H1 (cell line): ENCODE results near the gene TCF4. TPM values are rescaled to one million over a fixed set of nuclear protein-coding genes. Genes with fewer than 3 reads are reported as not detected.

Experiments used
- CTCF ChIA-PET: fragments of 300-600 bp; sonication (Branson Sonifier 250); formaldehyde crosslinking; loops from one replicate; lab custom pipeline; 2021; ENCODE audit not compliant: partially characterized antibody; lab: Charles Lee
- POLR2A ChIA-PET: fragments of 300-600 bp; sonication (Branson Sonifier 250); formaldehyde crosslinking; loops from one replicate; lab custom pipeline; 2021; ENCODE audit warnings: inconsistent platforms; ENCODE audit not compliant: partially characterized antibody; lab: Charles Lee
- DNase-seq, 2 experiments: peaks; one replicate each; pipeline versions ENCODE4 v3.0.0 to v3.0.0-alpha.2; 2010 to 2022; ENCODE audit warnings: low spot score in 2 of 2, low read depth in 1 of 2, mixed read lengths in 1 of 2
- FAIRE-seq: peaks from 2 replicates; lab custom pipeline; 2011; peaks lifted over from hg19 to GRCh38; lab: Jason Lieb, UNC
- H2AFZ ChIP-seq: 2 replicates; pipeline ENCODE4 v1.8.1; 2012; ENCODE audit warnings: low read length, inconsistent platforms
- H2AK5ac ChIP-seq: 2 replicates; pipeline ENCODE4 v1.6.1; 2013; ENCODE audit warnings: low read depth, low read length
- H2BK120ac ChIP-seq: replicated peaks from 2 replicates; pipeline ENCODE3; 2013; ENCODE audit warnings: low read depth, low read length, inconsistent platforms
- H2BK12ac ChIP-seq: 2 replicates; pipeline ENCODE4 v1.6.1; 2013; ENCODE audit warnings: low read depth, low read length
- H2BK15ac ChIP-seq: 2 replicates; pipeline ENCODE4 v1.6.1; 2013; ENCODE audit warnings: low read length
- H2BK20ac ChIP-seq: 2 replicates; pipeline ENCODE4 v1.6.1; 2013; ENCODE audit warnings: low read length
- H2BK5ac ChIP-seq: 2 replicates; pipeline ENCODE4 v1.6.1; 2013; ENCODE audit warnings: low read depth, low read length
- H3K14ac ChIP-seq: 2 replicates; pipeline ENCODE4 v1.6.1; 2013; ENCODE audit warnings: inconsistent platforms; ENCODE audit not compliant: insufficient read length
- H3K18ac ChIP-seq: 2 replicates; pipeline ENCODE4 v1.6.1; 2013; ENCODE audit warnings: low read length; ENCODE audit errors: extremely low read depth
- H3K23ac ChIP-seq: 2 replicates; pipeline ENCODE4 v1.6.1; 2013; ENCODE audit warnings: inconsistent platforms; ENCODE audit not compliant: insufficient read length
- H3K23me2 ChIP-seq: 2 replicates; pipeline ENCODE4 v1.6.1; 2013; ENCODE audit warnings: low read depth, low read length
- H3K27ac ChIP-seq: 2 replicates; pipeline ENCODE4 v1.6.1; 2011; ENCODE audit warnings: low read depth, low read length, inconsistent platforms
- H3K27me3 ChIP-seq, 4 experiments: replicated peaks in 1 of 4; 1 replicate in 1 of 4; 2 replicates in 3 of 4; pipeline versions ENCODE4 v1.6.1 to v1.8.1; 2011 to 2013; ENCODE audit warnings: low read length in 3 of 4, mild to moderate bottlenecking in 3 of 4, inconsistent platforms in 2 of 4, mixed read lengths in 2 of 4, moderate library complexity in 1 of 4; ENCODE audit not compliant: control insufficient read depth in 3 of 4, insufficient read depth in 3 of 4; ENCODE audit errors: extremely low read depth in 1 of 4
- H3K36me3 ChIP-seq, 4 experiments: 2 replicates each; pipeline versions ENCODE4 v1.6.1 to v1.8.1; 2011 to 2013; ENCODE audit warnings: mild to moderate bottlenecking in 4 of 4, low read length in 3 of 4, moderate library complexity in 2 of 4, control low read depth in 1 of 4, inconsistent platforms in 1 of 4; ENCODE audit not compliant: insufficient read depth in 4 of 4, control insufficient read depth in 2 of 4
- H3K4ac ChIP-seq: replicated peaks from 2 replicates; pipeline ENCODE3; 2013; ENCODE audit warnings: low read length, low read depth, mixed read lengths, inconsistent platforms; ENCODE audit not compliant: insufficient read length
- H3K4me1 ChIP-seq, 4 experiments: replicated peaks in 1 of 4; 1 replicate in 1 of 4; 2 replicates in 3 of 4; pipeline versions ENCODE4 v1.6.1 to v1.8.1; 2011 to 2013; ENCODE audit warnings: low read length in 3 of 4, inconsistent platforms in 2 of 4, mixed read lengths in 1 of 4; ENCODE audit not compliant: insufficient read depth in 4 of 4, control insufficient read depth in 3 of 4
- H3K4me2 ChIP-seq, 2 experiments: 2 replicates each; pipeline versions ENCODE4 v1.6.1 to v1.8.1; 2011 to 2013; ENCODE audit warnings: low read depth in 2 of 2, low read length in 2 of 2, control low read depth in 1 of 2, inconsistent platforms in 1 of 2, mild to moderate bottlenecking in 1 of 2; ENCODE audit not compliant: insufficient read depth in 1 of 2
- H3K4me3 ChIP-seq, 4 experiments: fragments of 200-600, 300-600 bp in 1 of 4; sonication (generic), shearing (Covaris generic), sonication (Bioruptor Twin) in 1 of 4; 2 replicates each; pipeline versions ENCODE4 v1.5.1 to v1.8.1; 2011 to 2016; ENCODE audit warnings: low read length in 4 of 4, low read depth in 3 of 4, control low read depth in 2 of 4, inconsistent platforms in 2 of 4, mild to moderate bottlenecking in 2 of 4, mixed read lengths in 1 of 4, moderate library complexity in 1 of 4; ENCODE audit not compliant: insufficient read depth in 2 of 4; ENCODE audit errors: extremely low read depth in 1 of 4
- H3K56ac ChIP-seq: replicated peaks from 2 replicates; pipeline ENCODE3; 2013; ENCODE audit warnings: low read depth, mild to moderate bottlenecking, mixed read lengths, low read length, inconsistent platforms; ENCODE audit not compliant: insufficient read length
- H3K79me1 ChIP-seq: 2 replicates; pipeline ENCODE4 v1.6.1; 2013; ENCODE audit warnings: low read depth, low read length, control low read depth
- H3K79me2 ChIP-seq, 2 experiments: 2 replicates each; pipeline versions ENCODE4 v1.6.1 to v1.8.1; 2012 to 2013; ENCODE audit warnings: low read length in 2 of 2, mild to moderate bottlenecking in 2 of 2, inconsistent platforms in 1 of 2; ENCODE audit not compliant: insufficient read depth in 2 of 2, control insufficient read depth in 1 of 2
- H3K9ac ChIP-seq, 4 experiments: replicated peaks in 1 of 4; 1 replicate in 1 of 4; 2 replicates in 3 of 4; pipeline versions ENCODE4 v1.6.1 to v1.8.1; 2011 to 2013; ENCODE audit warnings: low read depth in 3 of 4, low read length in 3 of 4, control low read depth in 2 of 4, mild to moderate bottlenecking in 2 of 4, moderate library complexity in 2 of 4, inconsistent platforms in 1 of 4; ENCODE audit errors: extremely low read depth in 1 of 4
- H3K9me3 ChIP-seq, 2 experiments: 2 replicates each; pipeline versions ENCODE4 v1.6.1 to v1.8.1; 2012 to 2013; ENCODE audit warnings: mild to moderate bottlenecking in 2 of 2, moderate library complexity in 2 of 2, control low read depth in 1 of 2, inconsistent platforms in 1 of 2, low read depth in 1 of 2, low read length in 1 of 2, mixed read lengths in 1 of 2; ENCODE audit not compliant: insufficient read depth in 2 of 2
- H4K20me1 ChIP-seq, 2 experiments: replicated peaks in 1 of 2; 2 replicates each; pipeline versions ENCODE3 to v1.8.1; 2011 to 2013; ENCODE audit warnings: inconsistent platforms in 2 of 2, low read length in 2 of 2, mild to moderate bottlenecking in 1 of 2; ENCODE audit not compliant: insufficient read depth in 2 of 2, control insufficient read depth in 1 of 2
- H4K5ac ChIP-seq: 2 replicates; pipeline ENCODE4 v1.6.1; 2013; ENCODE audit warnings: low read length, low read depth, mixed read lengths, inconsistent platforms; ENCODE audit not compliant: insufficient read length
- H4K8ac ChIP-seq: 2 replicates; pipeline ENCODE4 v1.8.0; 2013; ENCODE audit warnings: mild to moderate bottlenecking, moderate library complexity, low read length, inconsistent platforms; ENCODE audit not compliant: insufficient read depth; ENCODE audit errors: extremely low read depth
- H4K91ac ChIP-seq: replicated peaks from 2 replicates; pipeline ENCODE3; 2013; ENCODE audit warnings: low read length, mixed read lengths, inconsistent platforms; ENCODE audit not compliant: insufficient read length
- BACH1 ChIP-seq: IDR thresholded peaks from 2 replicates; pipeline ENCODE4 v1.6.1; 2012; ENCODE audit warnings: low read length, improper control_type of control experiment
- BCL11A ChIP-seq, 2 experiments: IDR thresholded peaks; one replicate each; pipeline ENCODE4 v1.6.1; 2011; ENCODE audit warnings: low read depth in 2 of 2, low read length in 2 of 2, mild to moderate bottlenecking in 2 of 2
- CHD2 ChIP-seq: IDR thresholded peaks from 2 replicates; pipeline ENCODE4 v1.6.1; 2012; ENCODE audit warnings: low read length, improper control_type of control experiment
- EP300 ChIP-seq, 2 experiments: IDR thresholded peaks; 1 replicate in 1 of 2; 2 replicates in 1 of 2; pipeline ENCODE4 v1.6.1; 2011 to 2012; ENCODE audit warnings: low read depth in 2 of 2, low read length in 2 of 2, mild to moderate bottlenecking in 2 of 2, borderline replicate concordance in 1 of 2, inconsistent platforms in 1 of 2, moderate library complexity in 1 of 2
- GABPA ChIP-seq: IDR thresholded peaks from 2 replicates; pipeline ENCODE4 v1.6.1; 2011; ENCODE audit warnings: mild to moderate bottlenecking, low read length, moderate library complexity, borderline replicate concordance; ENCODE audit not compliant: insufficient read depth
- HDAC2 ChIP-seq, 2 experiments: fragments of 300-600 bp in 1 of 2; sonication (generic) in 1 of 2; IDR thresholded peaks; 2 replicates each; pipeline ENCODE4 v1.6.1; 2011 to 2012; ENCODE audit warnings: low read depth in 2 of 2, low read length in 2 of 2, mild to moderate bottlenecking in 2 of 2, moderate library complexity in 2 of 2, borderline replicate concordance in 1 of 2, inconsistent platforms in 1 of 2
- JUN ChIP-seq: IDR thresholded peaks from 2 replicates; pipeline ENCODE4 v1.6.1; 2011; ENCODE audit warnings: low read depth, mild to moderate bottlenecking, improper control_type of control experiment, low read length
- KDM1A ChIP-seq: fragments of 200-600, 300-600 bp; sonication (generic); IDR thresholded peaks from 2 replicates; pipeline ENCODE4 v1.7.1; 2016; ENCODE audit warnings: mild to moderate bottlenecking, low read length, borderline replicate concordance
- NANOG ChIP-seq: IDR thresholded peaks from 2 replicates; pipeline ENCODE4 v1.6.1; 2011; ENCODE audit warnings: low read length, low read depth, mild to moderate bottlenecking, inconsistent platforms; ENCODE audit not compliant: insufficient read depth, poor library complexity, severe bottlenecking
- POU5F1 ChIP-seq: IDR thresholded peaks from 2 replicates; pipeline ENCODE4 v1.6.1; 2011; ENCODE audit warnings: low read depth, mild to moderate bottlenecking, low read length, moderate library complexity
- SIRT6 ChIP-seq: IDR thresholded peaks from one replicate; pipeline ENCODE4 v1.7.1; 2012; ENCODE audit warnings: low read length, inconsistent platforms
- TAF1 ChIP-seq: IDR thresholded peaks from 2 replicates; pipeline ENCODE4 v1.6.1; 2011; ENCODE audit warnings: mild to moderate bottlenecking, low read depth, low read length
- TBP ChIP-seq: IDR thresholded peaks from 2 replicates; pipeline ENCODE4 v1.6.1; 2011; ENCODE audit warnings: low read depth, low read length, improper control_type of control experiment
- TEAD4 ChIP-seq: IDR thresholded peaks from 2 replicates; pipeline ENCODE4 v1.6.1; 2012; ENCODE audit warnings: low read depth, low read length, inconsistent platforms, mixed read lengths
- YY1 ChIP-seq: IDR thresholded peaks from 2 replicates; pipeline ENCODE4 v1.6.1; 2011; ENCODE audit warnings: low read depth, mild to moderate bottlenecking, low read length
- WGBS, 2 experiments: shearing (Covaris generic) in 1 of 2; methylation state at CpG; one replicate each; pipeline versions ENCODE4 v1.1.6 to v1.1.7; 2013 to 2015; ENCODE audit warnings: low lambda C conversion rate in 2 of 2, mixed read lengths in 2 of 2, inconsistent platforms in 1 of 2, low coverage in 1 of 2, missing lambda C conversion rate in 1 of 2; ENCODE audit not compliant: insufficient replicate concordance in 2 of 2, insufficient coverage in 1 of 2, insufficient read length in 1 of 2; ENCODE audit errors: extremely low coverage in 1 of 2, missing lambda C conversion rate in 1 of 2; 5-methylcytosine and 5-hydroxymethylcytosine counted together
- polyA plus RNA-seq, 7 experiments: library from polyadenylated mRNA; depleted of rRNA in 3 of 7; stranded (reverse) in 5 of 7; unstranded in 2 of 7; fragments of >200 nt in 5 of 7; fragments of 200-250 nt in 2 of 7; gene quantifications; 1 replicate in 5 of 7; 2 replicates in 1 of 7; 4 replicates in 1 of 7; pipeline versions ENCODE4 v1.2.1 to v1.2.3, GENCODE V29; 2011 to 2013; ENCODE audit warnings: missing spikeins in 2 of 7, mixed read lengths in 2 of 7
- total RNA-seq: library from RNA; stranded (reverse); fragmentation: NEBNext Ultra II Directional; extraction: Animal tissue kit (Norgen Biotek cat#: 25700); gene quantifications from 2 replicates; pipeline ENCODE4 v1.2.1, GENCODE V29; 2021

TCF4 gene
- total and polyA plus RNA-seq, 2 of the 8 experiments (the other 6 are each of a cell fraction or from before 2014, with no cell fraction given) = 59.3 to 118 TPM

DNA sequence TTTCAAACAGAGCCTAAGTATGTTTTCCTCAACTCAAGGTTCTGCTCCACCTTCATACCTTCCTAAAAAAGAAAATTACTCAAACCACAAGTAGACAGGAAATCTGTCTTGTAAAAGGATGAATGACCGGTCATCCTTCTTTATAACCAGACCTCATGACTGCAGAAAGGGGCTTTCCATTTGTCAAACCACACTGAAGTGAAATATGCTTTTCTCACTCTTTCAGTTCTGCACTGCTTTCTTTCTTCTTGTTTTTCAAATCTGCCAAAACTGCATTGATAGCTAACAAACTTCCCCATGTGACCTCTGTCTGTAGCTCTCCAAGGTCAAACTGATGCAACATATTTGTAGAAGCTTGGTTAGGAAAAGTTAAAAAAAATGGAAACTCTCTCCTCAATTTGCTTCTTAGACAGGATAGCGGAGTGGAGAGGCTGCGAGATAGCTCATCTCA lies 319.8 kb downstream of the TCF4 start:
- POLR2A ChIA-PET = no interaction called here
- TF ChIP-seq BCL11A (IDR thresholded peaks at IDR 0.05; ENCODE audit: low read depth in 2 of 2, low read length in 2 of 2) (no peak), TBP (no peak), HDAC2 (IDR thresholded peaks at IDR 0.05; ENCODE audit: borderline replicate concordance in 1 of 2, low read depth in 2 of 2, low read length in 2 of 2) (no peak), JUN (no peak), SIRT6 (no peak), NANOG (no peak), POU5F1 (no peak), EP300 (IDR thresholded peaks at IDR 0.05; ENCODE audit: borderline replicate concordance in 1 of 2, low read depth in 2 of 2, low read length in 2 of 2) (no peak), TAF1 (no peak), YY1 (no peak), GABPA (no peak), CHD2 (no peak), TEAD4 (no peak), KDM1A (no peak), BACH1 (no peak)

More for the DNA sequence above, 319.8 kb downstream of the TCF4 start:
- Histone ChIP-seq H3K4me2 (no peak overlapping the region), H3K79me2 (no peaks in the 10 kb centered on the region), H3K79me1 (no peaks in the 10 kb centered on the region; the same call in 1 of the 2 replicates), H3K23me2 (no peaks in the 10 kb centered on the region), H3K9me3 (no peaks in the 10 kb centered on the region), H3K23ac (no peak overlapping the region), H3K56ac (no peak overlapping the region), H3K14ac (no peak overlapping the region), H3K27ac (no peak overlapping the region), H3K4me1 (peaks cover 0 to 7% (median 5%) of the 10 kb centered on the region in 4 experiments; a peak in 4 of 7 replicates), H3K18ac (no peak overlapping the region), H3K36me3 (peaks cover 0 to 32% (median 19%) of the 10 kb centered on the region in 4 experiments; a peak in 4 of 8 replicates), H2BK5ac (no peak overlapping the region), H2BK120ac (no peak overlapping the region), H4K20me1 (no peaks in the 10 kb centered on the region), H3K9ac (no peak overlapping the region), H2BK20ac (no peak overlapping the region), H3K4ac (no peak overlapping the region), H4K8ac (no peak overlapping the region), H2AK5ac (no peak overlapping the region), H4K91ac (no peak overlapping the region), H3K4me3 (no peak overlapping the region), H2BK12ac (no peak overlapping the region), H4K5ac (no peak overlapping the region), H3K27me3 (no peaks in the 10 kb centered on the region), H2BK15ac (no peak overlapping the region), H2AFZ (no peak overlapping the region)
- WGBS, 2 experiments = 96% methylated on average over 3 of the region's 3 CpGs; no CpG with 5 or more reads in 1 of the 2 experiments
- FAIRE-seq (no peak), DNase-seq (no peak)
- CTCF ChIA-PET = interaction anchor here (0.6 to 4.5 kb wide), 6 partner anchors 11 to 565 kb away, joined by 3 to 17 read pairs (median 3); no protein-coding TSS in a partner anchor
